Measurements from ENCODE around the gene UBAC1.
"Not testable (repeated sequence)": the region's sequence is repeated elsewhere in the genome, so short reads cannot be mapped to it uniquely, and the experiment has no call there.

- TF ChIP-seq CTCF, POLR2A (IDR thresholded peaks at IDR 0.05): not testable (repeated sequence)
These were observed 49.9 kb downstream of the UBAC1 start for GRCh38 chr9:135911233-135911632.
